GM12878 (cell line): ENCODE measurements around the gene KIFC1. TPM values are rescaled to one million over a fixed set of nuclear protein-coding genes. Genes with fewer than 3 reads are reported as not detected.

ENCODE experiments used
- ATAC-seq: fragments of 200-7000 bp; cut with Tn5 transposase; 3 replicates; pipeline ENCODE4 v1.9.1; 2020; ENCODE audit warnings: mild to moderate bottlenecking, moderate library complexity
- BruUV-seq: library from RNA; stranded (reverse); fragments of 400-500 nt; replicated peaks from 2 replicates; lab custom pipeline; 2021; lab: Mats Ljungman, UMichigan
- CTCF ChIA-PET: fragments of 300-600 bp; sonication (Branson Sonifier 250); formaldehyde crosslinking; extraction: SDS; loops from one replicate; lab custom pipeline; 2021; ENCODE audit warnings: inconsistent platforms; lab: Yijun Ruan, JAX
- POLR2A ChIA-PET: fragments of 350-600 bp; formaldehyde crosslinking; extraction: SDS; loops from one replicate; lab custom pipeline; 2021; ENCODE audit warnings: inconsistent platforms; lab: Charles Lee
- RAD21 ChIA-PET: fragments of 300-600 bp; sonication (Branson Sonifier 250); formaldehyde crosslinking; loops from one replicate; lab custom pipeline; 2023; ENCODE audit warnings: antibody characterized with exemption; ENCODE audit not compliant: unreplicated experiment; lab: Charles Lee
- SMC1A ChIA-PET: fragments of 300-600 bp; sonication (Branson Sonifier 250); formaldehyde crosslinking; loops from one replicate; lab custom pipeline; 2023; ENCODE audit not compliant: unreplicated experiment, uncharacterized antibody; lab: Charles Lee
- DNase-seq: peaks from one replicate; pipeline ENCODE4 v3.0.0-alpha.2; 2011; ENCODE audit warnings: low read depth, low spot score
- FAIRE-seq: peaks from 3 replicates; lab custom pipeline; 2011; peaks lifted over from hg19 to GRCh38; lab: Jason Lieb, UNC
- H2AFZ ChIP-seq: 2 replicates; pipeline ENCODE4 v1.6.0; 2011; ENCODE audit warnings: low read depth, low read length, control low read depth; ENCODE audit not compliant: control insufficient read depth
- H3K27ac ChIP-seq: 2 replicates; pipeline ENCODE4 v1.5.1; 2011; ENCODE audit warnings: control low read depth; ENCODE audit not compliant: control insufficient read depth, insufficient read depth
- H3K27me3 ChIP-seq, 2 experiments: replicated peaks in 1 of 2; 2 replicates each; pipeline versions ENCODE4 v1.6.0 to v1.6.1; 2011; ENCODE audit warnings: low read length in 1 of 2; ENCODE audit not compliant: control insufficient read depth in 2 of 2, insufficient read depth in 2 of 2
- H3K36me3 ChIP-seq, 2 experiments: 2 replicates each; pipeline ENCODE4 v1.5.1; 2011; ENCODE audit warnings: low read length in 1 of 2; ENCODE audit not compliant: control insufficient read depth in 2 of 2, insufficient read depth in 2 of 2
- H3K4me1 ChIP-seq: 2 replicates; pipeline ENCODE4 v1.6.1; 2011; ENCODE audit warnings: mild to moderate bottlenecking, low read length, moderate library complexity, mixed read lengths; ENCODE audit not compliant: control insufficient read depth, insufficient read depth
- H3K4me2 ChIP-seq: 2 replicates; pipeline ENCODE4 v1.6.0; 2011; ENCODE audit warnings: control low read depth; ENCODE audit not compliant: control insufficient read depth, insufficient read depth
- H3K4me3 ChIP-seq: fragments of 200-600 bp; sonication (generic); 2 replicates; pipeline ENCODE4 v1.5.1; 2016
- H3K79me2 ChIP-seq: 2 replicates; pipeline ENCODE4 v1.6.0; 2011; ENCODE audit warnings: low read length; ENCODE audit not compliant: control insufficient read depth, insufficient read depth
- H3K9ac ChIP-seq: 2 replicates; pipeline ENCODE4 v1.8.0; 2011; ENCODE audit warnings: low read length, control low read depth, mixed read lengths; ENCODE audit not compliant: control insufficient read depth, insufficient read depth
- H3K9me3 ChIP-seq: replicated peaks from 3 replicates; pipeline ENCODE4 v1.5.1; 2011; ENCODE audit warnings: mild to moderate bottlenecking, low read length; ENCODE audit not compliant: control insufficient read depth, insufficient read depth
- H4K20me1 ChIP-seq: 2 replicates; pipeline ENCODE4 v1.6.0; 2011; ENCODE audit not compliant: control insufficient read depth, insufficient read depth
- JUNB ChIP-seq: IDR thresholded peaks from 2 replicates; pipeline ENCODE4 v1.6.1; 2016; ENCODE audit warnings: antibody characterized with exemption, mild to moderate bottlenecking
- PML ChIP-seq: IDR thresholded peaks from 2 replicates; pipeline ENCODE4 v1.6.1; 2012; ENCODE audit warnings: low read length, inconsistent platforms
- WGBS: methylation state at CpG from one replicate; pipeline ENCODE4 v1.1.6; 2016; ENCODE audit warnings: low lambda C conversion rate; ENCODE audit not compliant: insufficient replicate concordance, insufficient coverage; ENCODE audit errors: missing lambda C conversion rate; 5-methylcytosine and 5-hydroxymethylcytosine counted together
- in situ Hi-C: fragments of 300-500 bp; cut with MboI; formaldehyde crosslinking; loops from 9 replicates; pipeline ENCODE4 v1.14.3; 2018; ENCODE audit warnings: mixed read lengths
- intact Hi-C: fragments of 100-400 bp; cut with micrococcal nuclease; formaldehyde crosslinking; loops from one replicate; pipeline ENCODE4 v1.14.2; 2022; ENCODE audit not compliant: unreplicated experiment
- polyA plus RNA-seq, 11 experiments: library from polyadenylated mRNA; depleted of rRNA in 4 of 11; unstranded in 6 of 11; stranded (reverse) in 5 of 11; fragments of >200 nt; fragmentation: Nextera tagmentation in 4 of 11; fragmentation: Illumina TruSeq in 1 of 11; extraction: Ambion mirVana in 4 of 11; extraction: Trizol in 1 of 11; gene quantifications; 1 replicate in 1 of 11; 2 replicates in 10 of 11; pipeline versions ENCODE4 v1.2.1 to v1.2.3, GENCODE V29; 2011 to 2016; ENCODE audit warnings: inconsistent platforms in 2 of 11, missing spikeins in 2 of 11, low read depth in 1 of 11
- total RNA-seq, 4 experiments: library from RNA; depleted of rRNA in 3 of 4; stranded (reverse); fragments of >200 nt in 3 of 4; fragmentation: Illumina TruSeq in 1 of 4; extraction: Trizol in 1 of 4; gene quantifications; 2 replicates each; pipeline versions ENCODE4 v1.2.1 to v1.2.3, GENCODE V29; 2013 to 2021
- TF ChIP-seq, protein P1 (sequence below): IDR thresholded peaks from 2 replicates; pipeline ENCODE4 v1.6.1; 2012; ENCODE audit warnings: improper control_type of control experiment, low read depth, low read length; ENCODE audit not compliant: insufficient replicate concordance
- TF ChIP-seq, protein P2 (sequence below): IDR thresholded peaks from 2 replicates; pipeline ENCODE4 v1.6.1; 2011; ENCODE audit warnings: low read depth, mild to moderate bottlenecking, low read length, moderate library complexity, borderline replicate concordance; ENCODE audit errors: extremely low read depth

KIFC1 gene
- total and polyA plus RNA-seq, 10 of the 15 experiments (the other 5 are each of a cell fraction or from before 2014, with no cell fraction given) = 1.8 to 87.4 (median 54.4) TPM

DNA sequence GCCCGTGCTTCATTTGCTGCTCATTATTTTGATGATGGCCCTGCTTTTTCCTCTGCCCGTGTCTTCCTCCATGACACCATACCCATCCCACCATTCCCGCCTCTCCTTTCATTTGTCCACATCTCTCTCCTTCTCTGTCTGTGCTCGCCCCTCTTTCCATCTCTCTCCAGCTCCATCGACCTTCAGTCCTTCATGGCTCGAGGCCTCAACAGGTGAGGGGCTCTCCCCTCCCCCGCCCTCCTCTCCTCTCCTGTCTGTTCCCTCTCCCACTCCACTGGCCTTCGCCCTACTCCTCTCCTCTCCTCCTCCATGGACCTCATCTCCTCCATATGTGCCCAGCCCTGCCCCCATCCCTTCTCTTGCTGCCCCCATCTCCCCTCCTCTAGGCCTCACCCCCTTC lies 50.7 kb downstream of the KIFC1 start (continued):
- TF ChIP-seq, protein P1, sequence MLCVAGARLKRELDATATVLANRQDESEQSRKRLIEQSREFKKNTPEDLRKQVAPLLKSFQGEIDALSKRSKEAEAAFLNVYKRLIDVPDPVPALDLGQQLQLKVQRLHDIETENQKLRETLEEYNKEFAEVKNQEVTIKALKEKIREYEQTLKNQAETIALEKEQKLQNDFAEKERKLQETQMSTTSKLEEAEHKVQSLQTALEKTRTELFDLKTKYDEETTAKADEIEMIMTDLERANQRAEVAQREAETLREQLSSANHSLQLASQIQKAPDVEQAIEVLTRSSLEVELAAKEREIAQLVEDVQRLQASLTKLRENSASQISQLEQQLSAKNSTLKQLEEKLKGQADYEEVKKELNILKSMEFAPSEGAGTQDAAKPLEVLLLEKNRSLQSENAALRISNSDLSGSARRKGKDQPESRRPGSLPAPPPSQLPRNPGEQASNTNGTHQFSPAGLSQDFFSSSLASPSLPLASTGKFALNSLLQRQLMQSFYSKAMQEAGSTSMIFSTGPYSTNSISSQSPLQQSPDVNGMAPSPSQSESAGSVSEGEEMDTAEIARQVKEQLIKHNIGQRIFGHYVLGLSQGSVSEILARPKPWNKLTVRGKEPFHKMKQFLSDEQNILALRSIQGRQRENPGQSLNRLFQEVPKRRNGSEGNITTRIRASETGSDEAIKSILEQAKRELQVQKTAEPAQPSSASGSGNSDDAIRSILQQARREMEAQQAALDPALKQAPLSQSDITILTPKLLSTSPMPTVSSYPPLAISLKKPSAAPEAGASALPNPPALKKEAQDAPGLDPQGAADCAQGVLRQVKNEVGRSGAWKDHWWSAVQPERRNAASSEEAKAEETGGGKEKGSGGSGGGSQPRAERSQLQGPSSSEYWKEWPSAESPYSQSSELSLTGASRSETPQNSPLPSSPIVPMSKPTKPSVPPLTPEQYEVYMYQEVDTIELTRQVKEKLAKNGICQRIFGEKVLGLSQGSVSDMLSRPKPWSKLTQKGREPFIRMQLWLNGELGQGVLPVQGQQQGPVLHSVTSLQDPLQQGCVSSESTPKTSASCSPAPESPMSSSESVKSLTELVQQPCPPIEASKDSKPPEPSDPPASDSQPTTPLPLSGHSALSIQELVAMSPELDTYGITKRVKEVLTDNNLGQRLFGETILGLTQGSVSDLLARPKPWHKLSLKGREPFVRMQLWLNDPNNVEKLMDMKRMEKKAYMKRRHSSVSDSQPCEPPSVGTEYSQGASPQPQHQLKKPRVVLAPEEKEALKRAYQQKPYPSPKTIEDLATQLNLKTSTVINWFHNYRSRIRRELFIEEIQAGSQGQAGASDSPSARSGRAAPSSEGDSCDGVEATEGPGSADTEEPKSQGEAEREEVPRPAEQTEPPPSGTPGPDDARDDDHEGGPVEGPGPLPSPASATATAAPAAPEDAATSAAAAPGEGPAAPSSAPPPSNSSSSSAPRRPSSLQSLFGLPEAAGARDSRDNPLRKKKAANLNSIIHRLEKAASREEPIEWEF = no peak
- TF ChIP-seq JUNB = no peak
- TF ChIP-seq PML = no peak
- TF ChIP-seq, all 136 proteins: peak for 0

DNA sequence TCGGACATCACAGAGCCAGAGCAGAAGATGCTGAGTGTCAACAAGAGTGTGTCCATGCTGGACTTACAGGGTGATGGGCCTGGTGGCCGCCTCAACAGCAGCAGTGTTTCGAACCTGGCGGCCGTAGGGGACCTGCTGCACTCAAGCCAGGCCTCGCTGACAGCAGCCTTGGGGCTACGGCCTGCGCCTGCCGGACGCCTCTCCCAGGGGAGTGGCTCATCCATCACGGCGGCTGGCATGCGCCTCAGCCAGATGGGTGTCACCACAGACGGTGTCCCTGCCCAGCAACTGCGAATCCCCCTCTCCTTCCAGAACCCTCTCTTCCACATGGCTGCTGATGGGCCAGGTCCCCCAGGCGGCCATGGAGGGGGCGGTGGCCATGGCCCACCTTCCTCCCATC lies 51.4 kb downstream of the KIFC1 start:
- no peak overlapping the region for H3K9ac ChIP-seq
- H3K27me3 ChIP-seq = no peaks in the 10 kb centered on the region
- no peaks in the 10 kb centered on the region for H3K9me3 ChIP-seq
- DNase-seq = no peak
- H3K4me1 ChIP-seq = no peaks in the 10 kb centered on the region
- no peak overlapping the region for H3K4me3 ChIP-seq
- TF ChIP-seq, protein P2, sequence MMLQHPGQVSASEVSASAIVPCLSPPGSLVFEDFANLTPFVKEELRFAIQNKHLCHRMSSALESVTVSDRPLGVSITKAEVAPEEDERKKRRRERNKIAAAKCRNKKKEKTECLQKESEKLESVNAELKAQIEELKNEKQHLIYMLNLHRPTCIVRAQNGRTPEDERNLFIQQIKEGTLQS = no peak
- intact Hi-C loops = no loop called here
- peaks cover 2 to 9% of the 10 kb centered on the region in 2 experiments; a peak in 3 of 4 replicates for H3K36me3 ChIP-seq
- no peaks in the 10 kb centered on the region for H3K79me2 ChIP-seq
- ChIA-PET SMC1A (no interaction called here), RAD21 (interaction anchor here (0.7 kb wide), 1 partner anchor 11 kb away, joined by 5 read pairs; no protein-coding TSS in a partner anchor), CTCF (no interaction called here), POLR2A (no interaction called here)
- H3K4me2 ChIP-seq = no peak overlapping the region
- H4K20me1 ChIP-seq = no peaks in the 10 kb centered on the region; the same call in 1 of the 2 replicates
- ATAC-seq = no peak
- H3K27ac ChIP-seq = no peak overlapping the region
- 92% methylated on average over 17 of the region's 17 CpGs for WGBS
- FAIRE-seq = no peak
- no TSS peak for BruUV-seq
- no peak overlapping the region for H2AFZ ChIP-seq
- in situ Hi-C loops = no loop called here
